Measurements from ENCODE around the gene TINAGL1.

Gene TINAGL1

GRCh38 chr1:31614414-31615005, 38.2 kb downstream of the TINAGL1 start:
- no peak for DNase-seq

- no peak for DNase-seq
Measured at GRCh38 chr1:31615414-31615813, 39.1 kb downstream of the TINAGL1 start.

DNA sequence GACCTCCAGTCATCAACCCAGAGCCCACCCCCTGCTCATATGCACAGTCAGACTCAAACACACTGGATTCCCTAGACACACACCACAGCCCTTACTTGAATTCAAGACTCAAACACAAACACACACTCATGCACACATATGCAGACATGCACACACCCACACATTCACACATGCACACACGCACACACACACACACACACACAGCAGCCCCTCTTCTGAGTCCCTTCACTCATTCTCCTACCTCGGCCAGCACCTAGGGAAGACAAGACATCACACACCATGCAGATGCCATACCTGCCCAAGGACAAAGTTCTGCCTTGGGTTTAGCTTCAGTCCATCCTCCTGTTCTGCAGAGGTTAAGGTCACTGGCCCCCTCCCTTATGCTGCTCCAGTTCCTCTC, 39.6 kb downstream of the TINAGL1 start:
- no peak for DNase-seq

DNA sequence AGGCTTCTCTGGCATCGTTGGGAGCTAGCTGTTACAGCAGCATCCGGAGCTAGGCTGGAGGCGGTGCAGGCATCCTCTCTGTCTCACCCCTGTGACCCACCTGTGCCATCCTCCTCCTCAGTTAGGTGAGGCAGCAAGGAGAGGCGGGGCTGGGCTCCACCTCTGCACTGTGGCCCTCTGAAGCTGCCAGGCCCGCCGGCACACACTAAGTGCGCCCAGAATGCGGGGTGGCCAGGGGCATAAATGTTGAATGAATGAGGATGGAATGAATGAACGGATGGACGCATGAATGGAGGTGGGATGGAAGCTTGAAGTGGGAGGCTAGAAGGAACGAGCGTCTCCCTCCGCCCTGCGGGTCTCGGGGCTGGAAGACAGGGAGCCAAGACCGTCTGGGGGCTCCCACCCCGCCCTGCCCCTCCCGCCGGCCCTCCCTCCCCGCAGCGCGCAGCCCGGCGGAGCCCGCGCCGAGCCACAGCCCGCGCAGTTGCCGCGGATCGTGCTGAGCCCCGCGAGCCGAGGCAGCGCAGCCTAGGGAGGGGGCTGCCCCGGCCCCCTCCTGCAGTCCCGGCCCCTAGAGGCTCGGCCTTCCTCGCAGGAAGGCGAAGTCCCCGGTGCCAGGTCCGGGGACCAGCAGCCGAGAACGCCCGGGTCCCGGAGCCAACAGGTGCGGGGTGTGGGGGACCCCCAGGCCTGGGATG, 41.1 kb downstream of the TINAGL1 start, which contains the start of gene HCRTR1:
Gene HCRTR1, plus strand, starts transcription at position 472 of the 698 bp plus-strand sequence. CDS start 1,504 bp downstream, outside the sequence.
- DNase-seq: no peak

GRCh38 chr1:31617916-31618746, 41.8 kb downstream of the TINAGL1 start:
- DNase-seq: no peak

- no peak for DNase-seq
Measured at GRCh38 chr1:31618916-31619846, 42.9 kb downstream of the TINAGL1 start.

GRCh38 chr1:31620631-31621497, 44.5 kb downstream of the TINAGL1 start:
- no peak for DNase-seq

DNA sequence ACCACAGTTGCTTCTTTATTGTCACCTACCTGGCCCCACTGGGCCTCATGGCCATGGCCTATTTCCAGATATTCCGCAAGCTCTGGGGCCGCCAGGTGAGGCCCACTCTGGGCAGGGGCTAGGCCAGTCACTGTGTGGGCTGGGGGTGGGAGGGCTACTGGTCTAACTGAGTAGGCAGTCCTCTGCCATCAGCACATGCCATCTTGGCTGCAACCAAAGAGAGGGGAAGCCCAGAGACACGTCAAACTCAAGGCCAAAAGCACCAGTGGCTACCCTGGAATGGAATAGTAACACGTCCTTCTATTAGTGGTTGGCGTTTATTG, 45.1 kb downstream of the TINAGL1 start:
- no peak for DNase-seq

GRCh38 chr1:31621847-31622730, 45.8 kb downstream of the TINAGL1 start:
- DNase-seq: no peak

- no peak for DNase-seq
Measured at GRCh38 chr1:31623365-31623764, 47.0 kb downstream of the TINAGL1 start.

- DNase-seq: no peak
Measured at GRCh38 chr1:31624309-31624708, 48.0 kb downstream of the TINAGL1 start.

DNA sequence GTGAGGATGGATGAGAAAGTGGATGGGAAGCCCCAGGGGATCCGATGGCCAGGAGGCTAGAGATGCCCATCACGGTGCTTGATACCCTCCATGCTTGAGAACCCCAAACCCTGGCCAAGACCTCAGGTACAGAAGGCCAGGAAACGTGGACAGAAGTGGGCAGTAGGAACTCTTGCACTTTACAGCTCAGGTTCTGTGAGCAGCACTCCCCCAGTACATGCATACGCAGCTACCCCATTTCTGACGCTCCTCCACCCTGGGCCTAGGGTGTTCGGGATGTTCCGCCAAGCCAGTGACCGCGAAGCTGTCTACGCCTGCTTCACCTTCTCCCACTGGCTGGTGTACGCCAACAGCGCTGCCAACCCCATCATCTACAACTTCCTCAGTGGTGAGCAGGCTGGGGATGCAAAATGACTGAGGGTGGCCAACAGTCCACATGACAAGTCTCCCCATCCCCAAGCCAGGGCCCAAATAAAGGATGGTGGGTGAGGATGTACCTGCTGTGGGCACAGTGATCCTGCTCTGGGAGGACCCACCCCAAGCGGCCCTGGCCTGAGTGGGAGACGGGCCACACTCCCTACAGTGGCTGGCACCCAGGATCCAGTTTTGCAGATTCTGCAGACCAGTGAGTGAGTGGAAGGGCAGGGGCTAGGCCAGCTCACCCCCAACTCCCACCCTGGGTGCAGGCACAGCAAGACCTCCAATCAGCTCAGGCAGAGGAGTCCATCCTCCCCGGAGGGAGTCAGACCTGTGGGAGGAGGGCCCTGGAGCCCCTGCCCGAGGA, 48.6 kb downstream of the TINAGL1 start:
- DNase-seq: no peak

- no peak for DNase-seq
Measured at GRCh38 chr1:31625561-31626222, 49.4 kb downstream of the TINAGL1 start.

DNA sequence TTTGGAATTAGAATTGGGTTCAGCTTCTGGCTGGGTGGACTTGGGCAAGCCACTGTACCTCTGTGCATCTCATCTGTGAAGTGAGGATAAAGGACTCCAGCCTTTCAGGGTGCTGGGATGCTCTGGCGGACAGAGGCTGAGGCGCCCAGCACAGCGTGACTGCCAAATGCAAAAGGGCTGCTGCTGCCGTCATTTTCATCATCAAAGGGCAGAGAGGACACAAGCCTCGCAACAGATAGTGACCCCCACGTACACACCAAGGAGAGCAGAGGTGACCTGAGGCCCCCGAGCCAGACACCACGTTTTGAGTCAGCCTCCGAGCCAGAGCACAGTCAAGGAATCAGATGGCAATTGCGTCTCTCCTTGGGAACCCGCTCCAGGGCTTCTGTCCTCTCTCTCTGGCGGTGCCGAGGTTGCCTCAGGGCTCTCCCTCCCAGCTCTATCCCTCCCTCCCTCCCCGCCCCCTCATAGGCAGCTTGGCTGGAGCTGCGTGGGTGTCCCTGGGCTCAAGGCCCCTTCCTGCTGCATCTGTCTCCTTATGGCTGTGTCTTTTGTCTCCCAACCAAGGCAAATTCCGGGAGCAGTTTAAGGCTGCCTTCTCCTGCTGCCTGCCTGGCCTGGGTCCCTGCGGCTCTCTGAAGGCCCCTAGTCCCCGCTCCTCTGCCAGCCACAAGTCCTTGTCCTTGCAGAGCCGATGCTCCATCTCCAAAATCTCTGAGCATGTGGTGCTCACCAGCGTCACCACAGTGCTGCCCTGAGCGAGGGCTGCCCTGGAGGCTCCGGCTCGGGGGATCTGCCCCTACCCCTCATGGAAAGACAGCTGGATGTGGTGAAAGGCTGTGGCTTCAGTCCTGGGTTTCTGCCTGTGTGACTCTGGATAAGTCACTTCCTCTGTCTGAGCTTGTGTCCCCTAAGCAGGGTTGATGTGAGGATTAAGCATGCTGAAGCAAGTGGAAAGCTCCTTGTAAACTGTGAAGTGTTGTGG, 50.2 kb downstream of the TINAGL1 start:
- DNase-seq: no peak

DNA sequence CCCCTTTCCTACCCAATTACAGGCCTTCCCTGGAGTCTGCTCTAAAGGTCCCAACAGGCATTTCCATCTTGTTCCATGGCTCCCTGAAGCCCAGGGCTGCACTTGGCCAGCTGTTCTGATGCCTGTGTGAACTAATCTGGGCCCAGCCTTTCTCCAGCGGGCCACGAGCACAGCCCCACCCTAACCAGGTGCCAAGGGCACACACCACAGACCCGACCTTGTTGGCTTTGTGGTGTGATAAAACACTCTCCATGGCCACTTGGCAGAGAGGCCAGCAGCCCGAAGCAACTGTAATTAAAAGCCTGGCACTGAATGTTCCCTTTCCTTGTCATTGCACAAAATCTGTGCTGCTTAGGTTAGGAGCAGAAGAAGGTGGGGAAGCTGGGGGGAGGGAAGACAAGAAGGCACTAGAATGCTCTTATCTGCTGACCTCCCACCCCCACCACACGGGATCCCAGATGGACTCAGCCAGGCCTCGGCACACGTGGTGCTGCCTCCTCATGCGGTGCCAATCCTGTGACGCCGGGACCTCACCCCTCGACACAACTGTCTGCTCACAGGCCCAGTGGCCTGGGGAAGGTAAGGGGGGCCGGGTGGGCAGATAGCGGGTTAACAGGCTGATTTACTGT, 51.1 kb downstream of the TINAGL1 start:
- no peak for DNase-seq

GRCh38 chr1:31627930-31628559, 51.7 kb downstream of the TINAGL1 start:
- DNase-seq: no peak

- DNase-seq: no peak
Measured at GRCh38 chr1:31628931-31629556, 52.7 kb downstream of the TINAGL1 start.
